BE2C (cell line): ENCODE data around the gene ANKRD44.

ENCODE experiments used
- DNase-seq: peaks from one replicate; pipeline ENCODE4 v3.0.0-alpha.2; 2020
- H3K27me3 ChIP-seq: fragments of 250-450 bp; sonication (Bioruptor Pico); 2 replicates; pipeline ENCODE4 v1.5.1; 2020; ENCODE audit warnings: mild to moderate bottlenecking
- H3K36me3 ChIP-seq: fragments of 250-450 bp; sonication (Bioruptor Pico); 2 replicates; pipeline ENCODE4 v1.5.1; 2020; ENCODE audit warnings: mild to moderate bottlenecking
- H3K4me1 ChIP-seq: fragments of 250-450 bp; sonication (Bioruptor Pico); 2 replicates; pipeline ENCODE4 v1.5.1; 2020
- H3K4me3 ChIP-seq: 2 replicates; pipeline ENCODE4 v1.5.1; 2011; ENCODE audit warnings: low read depth, low read length
- H3K9me3 ChIP-seq: fragments of 250-450 bp; sonication (Bioruptor Pico); 2 replicates; pipeline ENCODE4 v1.5.1; 2020
- CTCF ChIP-seq: IDR thresholded peaks from 2 replicates; pipeline ENCODE4 v1.5.1; 2012; ENCODE audit warnings: mild to moderate bottlenecking, low read depth, low read length

Gene ANKRD44

GRCh38 chr2:197157879-197158537 is 152.6 kb downstream of the ANKRD44 start:
- TF ChIP-seq CTCF: no peak
- H3K9me3 ChIP-seq: no peaks in the 10 kb centered on the region
- no peak for DNase-seq
- no peaks in the 10 kb centered on the region for H3K36me3 ChIP-seq
- peaks cover 28% of the 10 kb centered on the region for H3K4me1 ChIP-seq
- H3K4me3 ChIP-seq: peak overlapping the region; percentile 35
- no peaks in the 10 kb centered on the region for H3K27me3 ChIP-seq

- Histone ChIP-seq H3K4me1 (peaks cover 28% of the 10 kb centered on the region), H3K4me3 (no peak overlapping the region), H3K36me3 (no peaks in the 10 kb centered on the region), H3K27me3 (no peaks in the 10 kb centered on the region), H3K9me3 (no peaks in the 10 kb centered on the region)
- TF ChIP-seq CTCF: no peak
- no peak for DNase-seq
Observed at GRCh38 chr2:197156771-197157170, 153.8 kb downstream of the ANKRD44 start.

- Histone ChIP-seq H3K36me3 (no peaks in the 10 kb centered on the region), H3K4me3 (no peak overlapping the region), H3K9me3 (no peaks in the 10 kb centered on the region), H3K4me1 (peaks cover 5% of the 10 kb centered on the region), H3K27me3 (no peaks in the 10 kb centered on the region)
- no peak for DNase-seq
- TF ChIP-seq CTCF: no peak
Observed at GRCh38 chr2:197152451-197153228, 157.9 kb downstream of the ANKRD44 start.

GRCh38 chr2:197149546-197149945 is 161.0 kb downstream of the ANKRD44 start:
- no peak for TF ChIP-seq CTCF
- Histone ChIP-seq H3K36me3 (no peaks in the 10 kb centered on the region), H3K4me3 (no peak overlapping the region), H3K4me1 (peaks cover 11% of the 10 kb centered on the region), H3K27me3 (no peaks in the 10 kb centered on the region), H3K9me3 (no peaks in the 10 kb centered on the region)
- DNase-seq: no peak

GRCh38 chr2:197148401-197148800 is 162.2 kb downstream of the ANKRD44 start:
- TF ChIP-seq CTCF: no peak
- Histone ChIP-seq H3K9me3 (no peaks in the 10 kb centered on the region), H3K27me3 (no peaks in the 10 kb centered on the region), H3K36me3 (no peaks in the 10 kb centered on the region), H3K4me1 (peaks cover 18% of the 10 kb centered on the region), H3K4me3 (no peak overlapping the region)
- DNase-seq: no peak

- Histone ChIP-seq H3K4me3 (no peak overlapping the region), H3K4me1 (peaks cover 18% of the 10 kb centered on the region), H3K27me3 (no peaks in the 10 kb centered on the region), H3K36me3 (no peaks in the 10 kb centered on the region), H3K9me3 (no peaks in the 10 kb centered on the region)
- TF ChIP-seq CTCF: no peak
- no peak for DNase-seq
Observed at GRCh38 chr2:197147942-197148341, 162.6 kb downstream of the ANKRD44 start.
